Breast epithelium (tissue), 4 donors: ENCODE measurements around the gene CFAP119. TPM values are rescaled to one million over a fixed set of nuclear protein-coding genes. Genes with fewer than 3 reads are reported as not detected.

ENCODE experiments used
- DNase-seq, 2 donors: peaks; one replicate each; pipeline ENCODE4 v3.0.0-alpha.2; 2019; ENCODE audit warnings: low spot score in 2 of 2
- H3K27ac ChIP-seq, 2 donors: fragments of 200-600 bp; sonication (generic) in 1 of 2; one replicate each; pipeline ENCODE4 v1.5.1; 2016 to 2019; ENCODE audit warnings: mild to moderate bottlenecking in 1 of 2
- H3K27me3 ChIP-seq, 2 donors: fragments of 200-600 bp; sonication (generic) in 1 of 2; one replicate each; pipeline versions ENCODE4 v1.5.1 to v1.6.0; 2017 to 2019; ENCODE audit warnings: control low read depth in 1 of 2, mild to moderate bottlenecking in 1 of 2
- H3K36me3 ChIP-seq: fragments of 200-600 bp; one replicate; pipeline ENCODE4 v1.5.1; 2019
- H3K4me1 ChIP-seq, 2 donors: fragments of 200-600 bp; sonication (generic); one replicate each; pipeline ENCODE4 v1.5.1; 2016 to 2019; ENCODE audit warnings: control low read depth in 1 of 2
- H3K4me3 ChIP-seq, 3 donors: fragments of 200-600 bp; sonication (generic); 1 replicate in 2 of 3; 2 replicates in 1 of 3; pipeline ENCODE4 v1.5.1; 2016 to 2019; ENCODE audit warnings: mild to moderate bottlenecking in 3 of 3, moderate library complexity in 2 of 3
- H3K9me3 ChIP-seq, 2 donors: fragments of 200-600 bp; sonication (generic) in 1 of 2; one replicate each; pipeline ENCODE4 v1.5.1; 2016 to 2019; ENCODE audit warnings: control low read depth in 1 of 2
- CTCF ChIP-seq, 3 donors: fragments of 450-650 bp; IDR thresholded peaks; one replicate each; pipeline ENCODE4 v1.5.1; 2016 to 2017; ENCODE audit warnings: antibody characterized with exemption in 3 of 3, mild to moderate bottlenecking in 3 of 3, moderate library complexity in 3 of 3
- POLR2A ChIP-seq: fragments of 450-650 bp; IDR thresholded peaks from one replicate; pipeline ENCODE4 v1.6.1; 2016; ENCODE audit warnings: antibody characterized with exemption, mild to moderate bottlenecking, moderate library complexity
- POLR2AphosphoS5 ChIP-seq, 3 donors: sonication (generic); formaldehyde crosslinking; IDR thresholded peaks; one replicate each; pipeline ENCODE4 v1.6.1; 2017; ENCODE audit warnings: antibody characterized with exemption in 3 of 3
- intact Hi-C: fragments of 100-400 bp; cut with DNase I; formaldehyde crosslinking; loops from one replicate; pipeline ENCODE4 v1.15.1; 2023; ENCODE audit warnings: low total_unique reads
- total RNA-seq, 3 donors: library from RNA; depleted of rRNA; stranded (reverse); fragments of >200 nt; gene quantifications; one replicate each; pipeline ENCODE4 v1.1.0, GENCODE V29; 2016

CFAP119 gene
- total RNA-seq, 3 donors from 2014 or later = 1.4 to 17.1 (median 13.4) TPM

DNA sequence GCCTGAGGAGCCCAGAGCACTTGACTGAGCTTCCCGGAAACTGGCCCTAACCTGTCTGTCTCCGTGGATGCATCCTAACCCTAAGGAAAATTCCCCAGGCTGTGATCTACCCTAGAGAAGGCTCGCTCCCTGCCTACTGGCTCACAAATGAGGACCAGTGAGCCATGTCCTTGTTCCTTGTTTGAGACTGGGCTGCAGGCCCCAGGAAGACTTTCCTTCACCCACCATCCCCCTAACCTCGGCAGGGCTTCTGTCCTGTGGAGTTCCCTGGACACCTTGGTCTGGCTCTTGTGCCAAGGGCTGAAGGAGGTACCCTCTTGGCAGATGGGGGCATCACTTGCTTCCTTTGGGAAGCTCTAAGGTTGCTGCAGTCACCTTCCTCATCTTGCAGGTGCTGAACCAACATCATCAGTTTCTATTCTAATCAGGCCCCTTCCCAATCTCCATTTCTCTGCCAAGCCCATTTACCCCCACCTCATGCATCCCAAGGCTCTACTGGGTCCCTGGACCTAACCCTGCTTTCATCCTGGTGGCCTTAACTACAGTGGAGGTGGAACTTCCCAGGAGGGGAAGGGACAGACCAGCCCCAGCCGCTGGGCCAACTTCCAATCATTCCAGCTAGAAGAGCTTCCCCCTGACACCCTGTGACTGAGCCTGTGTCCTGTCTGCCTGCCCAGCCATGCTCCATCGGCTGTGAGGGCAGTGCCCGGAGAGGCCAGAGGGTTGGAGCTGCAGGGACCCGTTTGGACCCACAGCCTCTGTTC, 12.7 kb upstream of the CFAP119 start:
- DNase-seq = no peak
- Histone ChIP-seq H3K36me3 (peaks cover 8% of the 10 kb centered on the region), H3K27me3 (no peaks in the 10 kb centered on the region), H3K4me3 (peak overlapping the region; percentile 70 to 88 (median 77)), H3K4me1 (no peaks in the 10 kb centered on the region), H3K27ac (peak overlapping the region; percentile 80 to 93), H3K9me3 (no peaks in the 10 kb centered on the region)
- no peak for TF ChIP-seq POLR2AphosphoS5 (IDR thresholded peaks at IDR 0.05)
- TF ChIP-seq CTCF (IDR thresholded peaks at IDR 0.05) = no peak
- TF ChIP-seq POLR2A = no peak
- intact Hi-C loops = no loop called here

DNA sequence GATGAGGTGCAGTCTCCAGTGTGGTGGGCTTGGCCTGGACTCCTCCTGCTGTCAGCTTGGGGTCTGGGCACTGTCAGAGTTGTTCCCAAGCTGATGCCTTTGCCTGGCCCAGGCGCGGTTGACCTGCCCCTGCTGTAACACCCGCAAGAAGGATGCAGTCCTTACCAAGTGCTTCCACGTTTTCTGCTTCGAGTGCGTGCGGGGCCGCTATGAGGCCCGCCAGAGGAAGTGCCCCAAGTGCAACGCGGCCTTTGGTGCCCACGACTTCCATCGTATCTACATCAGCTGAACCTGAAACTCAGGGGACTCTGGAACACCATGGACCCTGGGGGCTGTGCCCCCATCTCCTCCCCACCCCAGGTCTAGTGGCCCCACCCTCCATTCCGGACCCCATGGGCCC, 12.0 kb upstream of the CFAP119 start:
- no peaks in the 10 kb centered on the region for H3K4me1 ChIP-seq
- H3K9me3 ChIP-seq = no peaks in the 10 kb centered on the region
- DNase-seq = no peak
- intact Hi-C loops = no loop called here
- no peak overlapping the region for H3K27ac ChIP-seq
- H3K27me3 ChIP-seq = no peaks in the 10 kb centered on the region
- H3K36me3 ChIP-seq = peaks cover 8% of the 10 kb centered on the region
- no peak overlapping the region for H3K4me3 ChIP-seq
- TF ChIP-seq POLR2AphosphoS5 (IDR thresholded peaks at IDR 0.05) (no peak), CTCF (IDR thresholded peaks at IDR 0.05) (no peak), POLR2A (no peak)

DNA sequence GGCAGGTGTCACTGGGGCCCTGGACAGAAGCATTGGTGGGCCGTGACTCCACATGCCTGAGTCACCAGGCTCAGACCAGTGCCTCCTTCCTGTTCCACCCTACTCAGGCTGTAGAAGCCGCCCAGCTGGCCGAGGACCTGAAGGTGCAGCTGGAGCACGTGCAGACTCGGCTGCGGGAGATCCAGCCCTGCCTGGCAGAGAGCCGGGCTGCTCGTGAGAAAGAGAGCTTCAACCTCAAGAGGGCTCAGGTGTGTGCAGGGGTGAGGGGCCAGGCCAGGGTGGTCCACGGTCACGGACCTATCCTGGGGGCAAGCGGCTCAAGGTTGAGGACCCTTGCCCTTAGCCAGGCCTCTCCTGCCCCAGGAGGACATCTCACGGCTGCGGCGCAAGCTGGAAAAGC, 9.9 kb upstream of the CFAP119 start:
- no peak overlapping the region for H3K4me3 ChIP-seq
- no peaks in the 10 kb centered on the region for H3K9me3 ChIP-seq
- H3K27me3 ChIP-seq = no peaks in the 10 kb centered on the region
- no peak overlapping the region for H3K27ac ChIP-seq
- intact Hi-C loops = no loop called here
- H3K36me3 ChIP-seq = peaks cover 21% of the 10 kb centered on the region
- H3K4me1 ChIP-seq = no peaks in the 10 kb centered on the region
- no peak for DNase-seq
- TF ChIP-seq POLR2AphosphoS5 (IDR thresholded peaks at IDR 0.05) (no peak), CTCF (IDR thresholded peaks at IDR 0.05) (no peak)

DNA sequence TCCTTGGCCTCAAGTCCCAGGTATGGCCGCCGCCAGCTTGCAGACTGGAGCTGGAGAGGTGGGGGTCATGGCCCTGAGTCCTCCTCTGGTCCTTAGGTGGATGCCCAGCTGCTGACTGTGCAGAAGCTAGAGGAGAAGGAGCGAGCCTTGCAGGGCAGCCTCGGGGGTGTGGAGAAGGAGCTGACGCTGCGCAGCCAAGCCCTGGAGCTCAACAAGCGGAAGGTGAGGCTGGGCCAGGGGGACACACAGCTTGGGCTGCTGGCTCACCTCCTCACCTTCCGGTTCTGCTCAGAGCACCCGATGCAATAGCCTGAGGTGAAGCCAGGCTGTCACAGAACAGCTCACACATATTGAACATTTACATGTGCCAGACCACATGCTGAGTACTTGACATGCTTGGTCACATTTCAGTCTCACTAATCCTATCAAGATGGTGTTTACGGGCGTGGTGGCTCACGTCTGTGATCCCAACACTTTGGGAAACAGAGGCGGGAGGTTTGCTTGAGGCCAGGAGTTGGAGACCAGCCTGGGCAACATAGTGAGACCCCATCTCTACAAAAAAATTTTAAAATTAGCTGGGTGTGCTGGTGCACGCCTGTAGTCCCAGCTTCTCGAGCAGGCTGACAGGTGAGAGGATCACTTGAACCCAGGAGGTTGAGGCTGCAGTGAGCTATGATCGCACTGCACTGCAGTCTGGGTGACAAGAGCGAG, 7.7 kb upstream of the CFAP119 start:
- H3K27me3 ChIP-seq = no peaks in the 10 kb centered on the region
- no peak overlapping the region for H3K27ac ChIP-seq
- peaks cover 29% of the 10 kb centered on the region for H3K36me3 ChIP-seq
- H3K4me3 ChIP-seq = no peak overlapping the region
- H3K4me1 ChIP-seq = no peaks in the 10 kb centered on the region
- no peak for DNase-seq
- intact Hi-C loops = no loop called here
- TF ChIP-seq POLR2AphosphoS5 (IDR thresholded peaks at IDR 0.05) (no peak), POLR2A (no peak), CTCF (IDR thresholded peaks at IDR 0.05) (no peak)
- no peaks in the 10 kb centered on the region for H3K9me3 ChIP-seq

DNA sequence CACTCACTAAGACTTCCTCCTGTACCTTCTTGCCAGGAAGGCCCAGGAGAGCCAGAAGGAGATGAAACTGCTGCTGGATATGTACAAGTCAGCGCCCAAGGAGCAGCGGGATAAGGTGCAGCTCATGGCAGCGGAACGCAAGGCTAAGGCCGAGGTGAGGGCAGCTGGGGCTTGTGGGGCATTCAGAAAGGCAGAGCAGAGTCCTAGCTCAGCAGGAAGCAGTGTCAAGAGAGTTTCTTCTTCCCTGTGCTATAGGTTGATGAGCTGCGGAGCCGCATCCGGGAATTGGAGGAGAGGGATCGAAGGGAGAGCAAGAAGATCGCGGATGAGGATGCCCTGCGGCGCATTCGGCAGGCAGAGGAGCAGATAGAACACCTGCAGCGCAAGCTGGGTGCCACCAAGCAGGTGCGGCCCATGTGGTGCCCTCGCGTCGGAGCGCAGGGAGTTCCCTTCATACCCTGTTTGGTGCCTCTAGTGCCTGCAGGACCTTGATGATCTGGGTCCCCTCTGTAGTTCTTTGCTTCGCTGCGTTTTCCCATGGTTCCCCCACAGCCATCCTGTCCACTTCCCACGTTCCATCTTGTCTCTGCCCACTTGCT, 6.8 kb upstream of the CFAP119 start:
- peaks cover 0 to 3% of the 10 kb centered on the region in 2 donors for H3K4me1 ChIP-seq
- H3K27ac ChIP-seq = no peak overlapping the region
- no peak overlapping the region for H3K4me3 ChIP-seq
- no peak for DNase-seq
- H3K27me3 ChIP-seq = no peaks in the 10 kb centered on the region
- H3K9me3 ChIP-seq = no peaks in the 10 kb centered on the region
- TF ChIP-seq CTCF (IDR thresholded peaks at IDR 0.05) = no peak
- TF ChIP-seq POLR2A = no peak
- TF ChIP-seq POLR2AphosphoS5 (IDR thresholded peaks at IDR 0.05) = no peak
- intact Hi-C loops = no loop called here
- peaks cover 32% of the 10 kb centered on the region for H3K36me3 ChIP-seq
